Ascending aorta (tissue), 2 donors: ENCODE results near the gene EOGT. TPM values are rescaled to one million over a fixed set of nuclear protein-coding genes. Genes with fewer than 3 reads are reported as not detected.
A peak's percentile ranks its signal among the peaks of the same experiment; 100 is the strongest.

Experiments used
- DNase-seq, 2 donors: peaks; one replicate each; pipeline ENCODE4 v3.0.0-alpha.2; 2019; ENCODE audit warnings: low spot score in 2 of 2
- H3K27ac ChIP-seq, 2 donors: fragments of 200-600 bp; sonication (generic); one replicate each; pipeline ENCODE4 v1.5.1; 2016 to 2017; ENCODE audit warnings: mild to moderate bottlenecking in 1 of 2
- H3K27me3 ChIP-seq: fragments of 200-600 bp; sonication (generic); one replicate; pipeline ENCODE4 v1.5.1; 2017
- H3K36me3 ChIP-seq, 2 donors: fragments of 200-600 bp; sonication (generic); one replicate each; pipeline ENCODE4 v1.5.1; 2016
- H3K4me1 ChIP-seq, 2 donors: fragments of 200-600 bp; sonication (generic); one replicate each; pipeline ENCODE4 v1.5.1; 2016 to 2017; ENCODE audit warnings: mild to moderate bottlenecking in 1 of 2
- H3K4me3 ChIP-seq, 2 donors: fragments of 200-600 bp; sonication (generic); one replicate each; pipeline ENCODE4 v1.5.1; 2016 to 2017; ENCODE audit warnings: mild to moderate bottlenecking in 1 of 2
- H3K9me3 ChIP-seq, 2 donors: fragments of 200-600 bp; sonication (generic); one replicate each; pipeline ENCODE4 v1.5.1; 2016
- CTCF ChIP-seq, 3 experiments: fragments of 200-600 bp in 2 of 3; fragments of 450-650 bp in 1 of 3; sonication (generic) in 2 of 3; IDR thresholded peaks; one replicate each; pipeline ENCODE4 v1.5.1; 2016 to 2019; ENCODE audit warnings: antibody characterized with exemption in 3 of 3, mild to moderate bottlenecking in 1 of 3, moderate library complexity in 1 of 3
- intact Hi-C: fragments of 100-400 bp; cut with DNase I; formaldehyde crosslinking; loops from one replicate; pipeline ENCODE4 v1.15.1; 2023
- total RNA-seq: library from RNA; depleted of rRNA; stranded (reverse); fragments of >200 nt; gene quantifications from one replicate; pipeline ENCODE4 v1.1.0, GENCODE V29; 2016

The EOGT gene
- total RNA-seq, 1 donor from 2014 or later: 50.4 TPM

GRCh38 chr3:68936856-68937255 is 76.6 kb downstream of the EOGT start:
- no peaks in the 10 kb centered on the region for H3K4me1 ChIP-seq
- H3K9me3 ChIP-seq: no peaks in the 10 kb centered on the region
- H3K27ac ChIP-seq: no peak overlapping the region
- H3K4me3 ChIP-seq: no peak overlapping the region
- no peak for TF ChIP-seq CTCF (IDR thresholded peaks at IDR 0.05)
- peaks cover 10% of the 10 kb centered on the region for H3K27me3 ChIP-seq
- DNase-seq: no peak
- intact Hi-C loops: no loop called here
- no peaks in the 10 kb centered on the region for H3K36me3 ChIP-seq

GRCh38 chr3:68935778-68936177 is 77.7 kb downstream of the EOGT start:
- Histone ChIP-seq H3K4me3 (no peak overlapping the region), H3K4me1 (no peaks in the 10 kb centered on the region), H3K36me3 (no peaks in the 10 kb centered on the region), H3K9me3 (no peaks in the 10 kb centered on the region), H3K27ac (no peak overlapping the region), H3K27me3 (peaks cover 17% of the 10 kb centered on the region)
- TF ChIP-seq CTCF (IDR thresholded peaks at IDR 0.05): no peak
- intact Hi-C loops: no loop called here
- no peak for DNase-seq

GRCh38 chr3:68931406-68932149 is 81.9 kb downstream of the EOGT start:
- no peaks in the 10 kb centered on the region for H3K36me3 ChIP-seq
- peaks cover 17% of the 10 kb centered on the region for H3K27me3 ChIP-seq
- H3K27ac ChIP-seq: no peak overlapping the region
- H3K4me3 ChIP-seq: peak overlapping the region; percentile 40 to 48
- H3K9me3 ChIP-seq: no peaks in the 10 kb centered on the region
- no peak for TF ChIP-seq CTCF (IDR thresholded peaks at IDR 0.05)
- H3K4me1 ChIP-seq: no peaks in the 10 kb centered on the region
- no peak for DNase-seq
- intact Hi-C loops: no loop called here

Other genes with a start within 250 kb of the EOGT start
- not detected for gene TAFA4, start 81.1 kb downstream of the EOGT start, total RNA-seq
- gene TMF1, start 38.6 kb upstream of the EOGT start, total RNA-seq: 35.2 TPM
- 18.2 TPM for gene UBA3, start 66.7 kb upstream of the EOGT start, total RNA-seq
- gene ARL6IP5, start 71.3 kb upstream of the EOGT start, total RNA-seq: 134 TPM
- not detected for gene LMOD3, start 108.9 kb upstream of the EOGT start, total RNA-seq